ENCODE measurements around the gene WHAMM.

- peak in 2 of 7 experiments; percentile 21 to 28 for TF ChIP-seq CTCF (IDR thresholded peaks at IDR 0.05)
- TF ChIP-seq POLR2A (IDR thresholded peaks at IDR 0.05): peak; percentile 97 to 98 (median 98)
Observed at GRCh38 chr15:82809308-82810060, at the start of gene WHAMM.
